GM12878 (cell line): ENCODE results near the gene PARD6A. TPM values are rescaled to one million over a fixed set of nuclear protein-coding genes. Genes with fewer than 3 reads are reported as not detected.

Experiments
- ATAC-seq: fragments of 200-7000 bp; cut with Tn5 transposase; 3 replicates; pipeline ENCODE4 v1.9.1; 2020; ENCODE audit warnings: mild to moderate bottlenecking, moderate library complexity
- BruUV-seq: library from RNA; stranded (reverse); fragments of 400-500 nt; replicated peaks from 2 replicates; lab custom pipeline; 2021; lab: Mats Ljungman, UMichigan
- CTCF ChIA-PET: fragments of 300-600 bp; sonication (Branson Sonifier 250); formaldehyde crosslinking; extraction: SDS; loops from one replicate; lab custom pipeline; 2021; ENCODE audit warnings: inconsistent platforms; lab: Yijun Ruan, JAX
- POLR2A ChIA-PET: fragments of 350-600 bp; formaldehyde crosslinking; extraction: SDS; loops from one replicate; lab custom pipeline; 2021; ENCODE audit warnings: inconsistent platforms; lab: Charles Lee
- RAD21 ChIA-PET: fragments of 300-600 bp; sonication (Branson Sonifier 250); formaldehyde crosslinking; loops from one replicate; lab custom pipeline; 2023; ENCODE audit warnings: antibody characterized with exemption; ENCODE audit not compliant: unreplicated experiment; lab: Charles Lee
- SMC1A ChIA-PET: fragments of 300-600 bp; sonication (Branson Sonifier 250); formaldehyde crosslinking; loops from one replicate; lab custom pipeline; 2023; ENCODE audit not compliant: unreplicated experiment, uncharacterized antibody; lab: Charles Lee
- DNase-seq: peaks from one replicate; pipeline ENCODE4 v3.0.0-alpha.2; 2011; ENCODE audit warnings: low read depth, low spot score
- FAIRE-seq: peaks from 3 replicates; lab custom pipeline; 2011; peaks lifted over from hg19 to GRCh38; lab: Jason Lieb, UNC
- H2AFZ ChIP-seq: 2 replicates; pipeline ENCODE4 v1.6.0; 2011; ENCODE audit warnings: low read depth, low read length, control low read depth; ENCODE audit not compliant: control insufficient read depth
- H3K27ac ChIP-seq: 2 replicates; pipeline ENCODE4 v1.5.1; 2011; ENCODE audit warnings: control low read depth; ENCODE audit not compliant: control insufficient read depth, insufficient read depth
- H3K27me3 ChIP-seq, 2 experiments: replicated peaks in 1 of 2; 2 replicates each; pipeline versions ENCODE4 v1.6.0 to v1.6.1; 2011; ENCODE audit warnings: low read length in 1 of 2; ENCODE audit not compliant: control insufficient read depth in 2 of 2, insufficient read depth in 2 of 2
- H3K36me3 ChIP-seq, 2 experiments: 2 replicates each; pipeline ENCODE4 v1.5.1; 2011; ENCODE audit warnings: low read length in 1 of 2; ENCODE audit not compliant: control insufficient read depth in 2 of 2, insufficient read depth in 2 of 2
- H3K4me1 ChIP-seq: 2 replicates; pipeline ENCODE4 v1.6.1; 2011; ENCODE audit warnings: mild to moderate bottlenecking, low read length, moderate library complexity, mixed read lengths; ENCODE audit not compliant: control insufficient read depth, insufficient read depth
- H3K4me2 ChIP-seq: 2 replicates; pipeline ENCODE4 v1.6.0; 2011; ENCODE audit warnings: control low read depth; ENCODE audit not compliant: control insufficient read depth, insufficient read depth
- H3K4me3 ChIP-seq: fragments of 200-600 bp; sonication (generic); 2 replicates; pipeline ENCODE4 v1.5.1; 2016
- H3K79me2 ChIP-seq: 2 replicates; pipeline ENCODE4 v1.6.0; 2011; ENCODE audit warnings: low read length; ENCODE audit not compliant: control insufficient read depth, insufficient read depth
- H3K9ac ChIP-seq: 2 replicates; pipeline ENCODE4 v1.8.0; 2011; ENCODE audit warnings: low read length, control low read depth, mixed read lengths; ENCODE audit not compliant: control insufficient read depth, insufficient read depth
- H3K9me3 ChIP-seq: replicated peaks from 3 replicates; pipeline ENCODE4 v1.5.1; 2011; ENCODE audit warnings: mild to moderate bottlenecking, low read length; ENCODE audit not compliant: control insufficient read depth, insufficient read depth
- H4K20me1 ChIP-seq: 2 replicates; pipeline ENCODE4 v1.6.0; 2011; ENCODE audit not compliant: control insufficient read depth, insufficient read depth
- BRCA1 ChIP-seq: IDR thresholded peaks from 2 replicates; pipeline ENCODE4 v1.6.1; 2011; ENCODE audit warnings: low read depth, low read length, improper control_type of control experiment
- CREM ChIP-seq: IDR thresholded peaks from 2 replicates; pipeline ENCODE4 v1.6.1; 2014; ENCODE audit warnings: antibody characterized with exemption, low read depth
- GATAD2B ChIP-seq: fragments of 450-650 bp; conservative IDR thresholded peaks from 2 replicates; pipeline ENCODE4 v1.6.1; 2017; ENCODE audit warnings: low read depth, mild to moderate bottlenecking, moderate library complexity
- HDGF ChIP-seq: fragments of 450-650 bp; IDR thresholded peaks from 2 replicates; pipeline ENCODE4 v1.6.1; 2016; ENCODE audit warnings: antibody characterized with exemption
- IKZF1 ChIP-seq: fragments of 450-650 bp; conservative IDR thresholded peaks from 2 replicates; pipeline ENCODE4 v1.6.1; 2017; ENCODE audit warnings: antibody characterized with exemption, mild to moderate bottlenecking
- IRF3 ChIP-seq: fragments of 450-650 bp; IDR thresholded peaks from 2 replicates; pipeline ENCODE4 v1.6.1; 2014; ENCODE audit warnings: mild to moderate bottlenecking
- MXI1 ChIP-seq: fragments of 150-350 bp; IDR thresholded peaks from 2 replicates; pipeline ENCODE4 v1.6.1; 2011; ENCODE audit warnings: low read depth, mild to moderate bottlenecking, inconsistent platforms, low read length, improper control_type of control experiment
- NFIC ChIP-seq: IDR thresholded peaks from 2 replicates; pipeline ENCODE4 v1.6.1; 2012; ENCODE audit warnings: low read depth, mild to moderate bottlenecking, inconsistent platforms, low read length, moderate library complexity
- POLR2AphosphoS5 ChIP-seq: IDR thresholded peaks from 2 replicates; pipeline ENCODE4 v1.6.1; 2011; ENCODE audit warnings: mild to moderate bottlenecking, low read length, inconsistent platforms
- RBBP5 ChIP-seq: fragments of 200-600 bp; sonication (generic); conservative IDR thresholded peaks from 2 replicates; pipeline ENCODE4 v1.6.1; 2016
- SMARCA5 ChIP-seq: fragments of 450-650 bp; IDR thresholded peaks from 2 replicates; pipeline ENCODE4 v1.6.1; 2017; ENCODE audit warnings: mild to moderate bottlenecking
- TARDBP ChIP-seq: IDR thresholded peaks from 2 replicates; pipeline ENCODE4 v1.6.1; 2016; ENCODE audit warnings: borderline replicate concordance
- ZBED1 ChIP-seq: IDR thresholded peaks from 2 replicates; pipeline ENCODE4 v1.6.1; 2016; ENCODE audit warnings: borderline replicate concordance
- ZNF384 ChIP-seq: IDR thresholded peaks from 2 replicates; pipeline ENCODE4 v1.6.1; 2012; ENCODE audit warnings: low read depth, mild to moderate bottlenecking, low read length, improper control_type of control experiment, borderline replicate concordance
- WGBS: methylation state at CpG from one replicate; pipeline ENCODE4 v1.1.6; 2016; ENCODE audit warnings: low lambda C conversion rate; ENCODE audit not compliant: insufficient replicate concordance, insufficient coverage; ENCODE audit errors: missing lambda C conversion rate; 5-methylcytosine and 5-hydroxymethylcytosine counted together
- in situ Hi-C: fragments of 300-500 bp; cut with MboI; formaldehyde crosslinking; loops from 9 replicates; pipeline ENCODE4 v1.14.3; 2018; ENCODE audit warnings: mixed read lengths
- intact Hi-C: fragments of 100-400 bp; cut with micrococcal nuclease; formaldehyde crosslinking; loops from one replicate; pipeline ENCODE4 v1.14.2; 2022; ENCODE audit not compliant: unreplicated experiment
- polyA plus RNA-seq, 11 experiments: library from polyadenylated mRNA; depleted of rRNA in 4 of 11; unstranded in 6 of 11; stranded (reverse) in 5 of 11; fragments of >200 nt; fragmentation: Nextera tagmentation in 4 of 11; fragmentation: Illumina TruSeq in 1 of 11; extraction: Ambion mirVana in 4 of 11; extraction: Trizol in 1 of 11; gene quantifications; 1 replicate in 1 of 11; 2 replicates in 10 of 11; pipeline versions ENCODE4 v1.2.1 to v1.2.3, GENCODE V29; 2011 to 2016; ENCODE audit warnings: inconsistent platforms in 2 of 11, missing spikeins in 2 of 11, low read depth in 1 of 11
- total RNA-seq, 4 experiments: library from RNA; depleted of rRNA in 3 of 4; stranded (reverse); fragments of >200 nt in 3 of 4; fragmentation: Illumina TruSeq in 1 of 4; extraction: Trizol in 1 of 4; gene quantifications; 2 replicates each; pipeline versions ENCODE4 v1.2.1 to v1.2.3, GENCODE V29; 2013 to 2021
- TF ChIP-seq, protein P1 (sequence below): IDR thresholded peaks from 2 replicates; pipeline ENCODE4 v1.6.1; 2012; ENCODE audit warnings: low read length, inconsistent platforms

The PARD6A gene
- total and polyA plus RNA-seq, 10 of the 15 experiments (the other 5 are each of a cell fraction or from before 2014, with no cell fraction given), result 0.42 to 10.1 (median 4.4) TPM

DNA sequence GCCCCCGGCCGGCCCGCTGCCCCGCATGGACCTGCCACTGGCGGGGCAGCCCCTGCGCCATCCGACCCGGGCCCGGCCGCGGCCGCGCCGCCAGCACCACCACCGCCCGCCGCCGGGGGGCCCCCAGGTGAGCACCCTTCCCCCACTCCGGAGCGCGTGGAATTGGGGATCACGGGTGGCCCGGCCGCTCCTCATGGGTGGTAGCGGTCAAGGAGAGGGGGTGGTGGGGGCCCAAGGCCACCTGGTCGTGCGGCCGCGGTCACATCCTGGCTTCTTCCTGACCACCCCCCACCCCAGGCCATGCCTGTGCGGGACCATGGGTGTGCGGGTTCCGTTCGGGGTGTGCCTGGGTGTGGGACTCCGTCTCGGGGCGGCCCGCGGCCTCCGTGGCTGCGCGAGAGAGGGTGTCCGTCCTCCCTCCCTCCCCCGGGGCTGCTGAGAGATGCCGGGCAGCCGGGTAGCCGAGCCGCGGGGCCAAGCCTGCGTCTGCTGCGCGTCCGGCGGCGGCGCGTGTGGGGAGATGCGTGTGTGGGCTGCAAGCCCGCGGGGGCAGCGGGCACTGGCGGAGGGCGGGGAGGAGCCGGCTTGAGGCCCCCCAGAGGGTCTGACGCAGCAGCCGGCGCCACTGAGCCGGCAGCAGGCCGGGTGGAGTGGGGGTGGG lies 7.5 kb upstream of the PARD6A start:
- Histone ChIP-seq H3K79me2 (no peaks in the 10 kb centered on the region), H3K9me3 (no peaks in the 10 kb centered on the region), H2AFZ (no peak overlapping the region), H3K27ac (no peak overlapping the region), H3K36me3 (peaks cover 11 to 12% of the 10 kb centered on the region in 2 experiments), H3K9ac (no peak overlapping the region), H3K4me1 (no peaks in the 10 kb centered on the region), H4K20me1 (no peaks in the 10 kb centered on the region), H3K4me3 (no peak overlapping the region), H3K4me2 (no peak overlapping the region)
- ChIA-PET CTCF (no interaction called here), SMC1A (no interaction called here), RAD21 (no interaction called here), POLR2A (no interaction called here)
- intact Hi-C loops, result no loop called here
- no peak for FAIRE-seq
- no peak for ATAC-seq
- no peak for DNase-seq
- TF ChIP-seq MXI1 (no peak), SMARCA5 (no peak), HDGF (no peak), POLR2AphosphoS5 (no peak), RBBP5 (no peak), BRCA1 (no peak), CREM (no peak), NFIC (no peak), TARDBP (no peak), GATAD2B (no peak), ZNF384 (no peak), IKZF1 (no peak), IRF3 (no peak), ZBED1 (no peak)
- TF ChIP-seq, protein P1, sequence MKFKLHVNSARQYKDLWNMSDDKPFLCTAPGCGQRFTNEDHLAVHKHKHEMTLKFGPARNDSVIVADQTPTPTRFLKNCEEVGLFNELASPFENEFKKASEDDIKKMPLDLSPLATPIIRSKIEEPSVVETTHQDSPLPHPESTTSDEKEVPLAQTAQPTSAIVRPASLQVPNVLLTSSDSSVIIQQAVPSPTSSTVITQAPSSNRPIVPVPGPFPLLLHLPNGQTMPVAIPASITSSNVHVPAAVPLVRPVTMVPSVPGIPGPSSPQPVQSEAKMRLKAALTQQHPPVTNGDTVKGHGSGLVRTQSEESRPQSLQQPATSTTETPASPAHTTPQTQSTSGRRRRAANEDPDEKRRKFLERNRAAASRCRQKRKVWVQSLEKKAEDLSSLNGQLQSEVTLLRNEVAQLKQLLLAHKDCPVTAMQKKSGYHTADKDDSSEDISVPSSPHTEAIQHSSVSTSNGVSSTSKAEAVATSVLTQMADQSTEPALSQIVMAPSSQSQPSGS, result no peak
- TF ChIP-seq, all 136 proteins: peak for 0
- in situ Hi-C loops, result no loop called here
- no peaks in the 10 kb centered on the region for H3K27me3 ChIP-seq
- WGBS, result 97% methylated on average over 34 of the region's 68 CpGs
- no TSS peak for BruUV-seq
